ENCODE measurements around the gene HECTD4.

The HECTD4 gene

DNA sequence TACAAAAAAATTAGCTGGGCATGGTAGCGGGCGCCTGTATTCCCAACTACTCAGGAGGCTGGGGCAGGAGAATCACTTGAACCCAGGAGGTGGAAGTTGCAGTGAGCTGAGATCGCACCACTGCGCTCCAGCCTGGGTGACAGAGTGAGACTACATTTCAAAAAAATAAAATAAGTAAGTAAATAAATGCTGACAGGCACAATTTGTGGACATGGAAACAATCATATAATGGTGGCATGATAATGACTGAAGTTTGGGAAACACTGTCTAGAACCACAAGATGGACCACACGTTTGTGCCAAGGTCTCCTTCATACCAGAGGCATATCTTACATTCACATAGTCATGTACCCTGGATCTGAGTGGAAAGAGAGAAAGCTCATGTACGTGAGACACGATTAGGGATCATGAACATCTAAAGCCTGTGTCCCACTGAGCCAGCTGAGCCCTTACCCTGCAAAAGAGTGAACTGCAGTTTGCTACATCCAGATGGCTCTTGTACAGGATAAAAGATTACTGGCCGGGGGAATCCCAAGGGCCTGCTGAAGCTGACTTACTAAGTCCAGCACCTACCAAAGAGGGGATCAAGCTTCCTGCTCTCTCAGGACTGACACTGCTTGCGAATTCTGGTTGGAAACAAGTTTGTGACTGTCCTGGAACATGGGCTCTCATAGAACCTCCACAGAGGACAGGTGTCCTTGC, 194.0 kb downstream of the HECTD4 start:
- no peak overlapping the region for H3K27ac ChIP-seq (ENCODE audit: low read depth, low read length)
- H3K27me3 ChIP-seq (ENCODE audit: control insufficient read depth, low read length) = no peaks in the 10 kb centered on the region
- H3K4me3 ChIP-seq (ENCODE audit: low read length) = no peak overlapping the region
- TF ChIP-seq EZH2phosphoT487 (IDR thresholded peaks at IDR 0.05; ENCODE audit: borderline replicate concordance, low read length) = no peak
- no peaks in the 10 kb centered on the region for H3K4me1 ChIP-seq (ENCODE audit: control insufficient read depth, low read length)
- no peaks in the 10 kb centered on the region for H3K9me2 ChIP-seq (replicated peaks; ENCODE audit: control insufficient read depth, low read length)
- no peaks in the 10 kb centered on the region for H4K20me1 ChIP-seq (ENCODE audit: control insufficient read depth, insufficient read depth, low read depth, low read length)
- no peaks in the 10 kb centered on the region for H3F3A ChIP-seq (ENCODE audit: control insufficient read depth, insufficient read depth)
- peaks cover 24% of the 10 kb centered on the region for H3K36me3 ChIP-seq (ENCODE audit: control insufficient read depth, low read length)
- H3K4me2 ChIP-seq (ENCODE audit: low read length) = no peak overlapping the region
- no peaks in the 10 kb centered on the region for H3K79me2 ChIP-seq (ENCODE audit: control insufficient read depth, low read length)
- no peaks in the 10 kb centered on the region for H3K9me3 ChIP-seq (ENCODE audit: control insufficient read depth, insufficient read depth, low read length)

DNA sequence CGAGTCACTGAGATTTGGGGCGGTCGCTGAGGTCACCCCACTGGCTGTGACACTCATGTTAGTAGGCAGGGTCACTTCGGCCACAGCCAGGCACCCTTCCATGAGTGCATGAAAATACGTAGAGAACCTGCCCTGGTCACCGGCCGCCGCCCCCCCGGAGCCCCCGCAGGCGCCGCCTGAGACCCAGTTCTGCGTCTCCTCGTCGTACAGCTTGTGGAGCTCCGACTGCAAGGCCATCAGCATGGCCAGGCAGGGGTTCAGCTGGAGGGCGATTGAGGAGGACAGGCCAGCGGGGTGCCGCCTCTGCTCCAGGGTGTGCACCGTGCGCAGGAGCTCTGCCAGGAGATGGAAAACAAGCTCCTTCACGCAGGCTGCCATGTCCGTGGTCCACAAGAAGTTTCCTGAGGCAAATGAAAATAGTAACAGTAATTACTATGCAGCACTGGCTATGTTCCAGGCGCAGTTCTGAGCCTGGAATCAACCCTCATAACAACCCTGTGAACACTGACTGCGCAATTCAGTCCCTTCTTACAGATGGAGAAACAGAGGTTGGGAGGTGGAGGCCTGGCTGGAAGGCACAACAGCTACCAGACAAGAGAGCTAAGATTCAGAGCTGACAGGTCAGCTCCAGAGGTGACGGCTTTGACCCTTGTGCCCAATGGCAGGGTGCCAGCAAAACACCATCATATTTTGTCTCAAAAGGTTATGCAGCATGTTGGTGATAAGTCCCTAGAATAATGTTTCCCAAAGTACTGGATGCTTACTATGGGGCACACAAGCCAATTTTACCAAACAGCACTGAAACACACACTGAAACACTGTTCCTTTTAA, 196.9 kb downstream of the HECTD4 start:
- H3K36me3 ChIP-seq (ENCODE audit: control insufficient read depth, low read length) = peaks cover 16% of the 10 kb centered on the region
- no peak overlapping the region for H3K27ac ChIP-seq (ENCODE audit: low read depth, low read length)
- TF ChIP-seq, protein P1, sequence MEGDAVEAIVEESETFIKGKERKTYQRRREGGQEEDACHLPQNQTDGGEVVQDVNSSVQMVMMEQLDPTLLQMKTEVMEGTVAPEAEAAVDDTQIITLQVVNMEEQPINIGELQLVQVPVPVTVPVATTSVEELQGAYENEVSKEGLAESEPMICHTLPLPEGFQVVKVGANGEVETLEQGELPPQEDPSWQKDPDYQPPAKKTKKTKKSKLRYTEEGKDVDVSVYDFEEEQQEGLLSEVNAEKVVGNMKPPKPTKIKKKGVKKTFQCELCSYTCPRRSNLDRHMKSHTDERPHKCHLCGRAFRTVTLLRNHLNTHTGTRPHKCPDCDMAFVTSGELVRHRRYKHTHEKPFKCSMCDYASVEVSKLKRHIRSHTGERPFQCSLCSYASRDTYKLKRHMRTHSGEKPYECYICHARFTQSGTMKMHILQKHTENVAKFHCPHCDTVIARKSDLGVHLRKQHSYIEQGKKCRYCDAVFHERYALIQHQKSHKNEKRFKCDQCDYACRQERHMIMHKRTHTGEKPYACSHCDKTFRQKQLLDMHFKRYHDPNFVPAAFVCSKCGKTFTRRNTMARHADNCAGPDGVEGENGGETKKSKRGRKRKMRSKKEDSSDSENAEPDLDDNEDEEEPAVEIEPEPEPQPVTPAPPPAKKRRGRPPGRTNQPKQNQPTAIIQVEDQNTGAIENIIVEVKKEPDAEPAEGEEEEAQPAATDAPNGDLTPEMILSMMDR (IDR thresholded peaks at IDR 0.05; ENCODE audit: low read depth, low read length, poor library complexity, severe bottlenecking) = no peak
- TF ChIP-seq EZH2phosphoT487 (IDR thresholded peaks at IDR 0.05; ENCODE audit: borderline replicate concordance, low read length) = no peak
- H3K9me2 ChIP-seq (replicated peaks; ENCODE audit: control insufficient read depth, low read length) = no peaks in the 10 kb centered on the region
- no peaks in the 10 kb centered on the region for H3K79me2 ChIP-seq (ENCODE audit: control insufficient read depth, low read length)
- H3K4me3 ChIP-seq (ENCODE audit: low read length) = no peak overlapping the region
- no peak overlapping the region for H3K4me2 ChIP-seq (ENCODE audit: low read length)
- no peaks in the 10 kb centered on the region for H3F3A ChIP-seq (ENCODE audit: control insufficient read depth, insufficient read depth)
- H3K9me3 ChIP-seq (ENCODE audit: control insufficient read depth, insufficient read depth, low read length) = no peaks in the 10 kb centered on the region
- no peaks in the 10 kb centered on the region for H3K27me3 ChIP-seq (ENCODE audit: control insufficient read depth, low read length)
- H3K4me1 ChIP-seq (ENCODE audit: control insufficient read depth, low read length) = no peaks in the 10 kb centered on the region
- H4K20me1 ChIP-seq (ENCODE audit: control insufficient read depth, insufficient read depth, low read depth, low read length) = no peaks in the 10 kb centered on the region

DNA sequence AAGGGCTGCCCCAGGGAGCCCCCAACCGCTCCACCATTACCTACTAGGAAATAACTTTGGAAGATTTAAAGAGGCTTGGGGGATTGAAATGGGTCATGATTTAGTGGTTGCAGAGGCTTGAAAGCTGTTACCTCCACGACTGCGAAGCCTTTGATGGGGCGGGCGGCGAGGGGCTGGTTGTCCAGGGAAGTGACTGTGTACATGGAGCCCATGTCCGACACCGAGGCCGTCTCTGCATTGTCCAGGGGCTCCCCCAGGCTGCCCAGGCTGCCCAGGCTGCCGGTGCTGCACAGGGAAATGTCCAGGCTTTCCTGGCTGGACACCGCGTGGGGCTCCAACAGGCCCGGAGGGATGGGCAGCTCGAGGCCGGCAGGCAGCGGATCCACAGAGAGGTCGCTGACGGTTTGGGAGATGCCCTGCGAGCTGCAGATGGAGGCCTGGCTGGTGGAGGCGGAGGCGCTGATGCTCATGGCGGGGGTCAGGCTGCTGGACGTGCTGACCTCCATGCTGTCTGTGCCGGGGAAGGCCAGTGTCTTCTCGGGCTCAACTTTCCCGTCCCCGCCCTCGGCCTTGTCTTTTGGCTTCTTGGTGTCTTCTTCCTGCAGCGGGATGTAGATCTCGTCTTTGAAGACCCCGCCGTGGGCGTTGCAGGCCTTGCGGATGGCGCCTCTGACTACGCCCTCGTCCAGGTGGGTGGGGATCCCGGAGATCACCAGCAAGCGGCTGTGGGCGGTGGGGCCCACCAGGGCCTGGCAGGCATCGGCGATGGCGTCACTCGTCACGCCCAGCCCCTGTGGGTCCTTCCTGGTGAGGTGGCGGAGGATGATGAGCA, 198.0 kb downstream of the HECTD4 start:
- Histone ChIP-seq H3K36me3 (ENCODE audit: control insufficient read depth, low read length) (peaks cover 16% of the 10 kb centered on the region), H3K27me3 (ENCODE audit: control insufficient read depth, low read length) (no peaks in the 10 kb centered on the region), H3K4me3 (ENCODE audit: low read length) (no peak overlapping the region), H3K79me2 (ENCODE audit: control insufficient read depth, low read length) (no peaks in the 10 kb centered on the region), H3K4me2 (ENCODE audit: low read length) (no peak overlapping the region), H3K9me3 (ENCODE audit: control insufficient read depth, insufficient read depth, low read length) (no peaks in the 10 kb centered on the region), H3K4me1 (ENCODE audit: control insufficient read depth, low read length) (no peaks in the 10 kb centered on the region), H3K9me2 (replicated peaks; ENCODE audit: control insufficient read depth, low read length) (no peaks in the 10 kb centered on the region), H3F3A (ENCODE audit: control insufficient read depth, insufficient read depth) (no peaks in the 10 kb centered on the region), H4K20me1 (ENCODE audit: control insufficient read depth, insufficient read depth, low read depth, low read length) (no peaks in the 10 kb centered on the region), H3K27ac (ENCODE audit: low read depth, low read length) (no peak overlapping the region)
- TF ChIP-seq, protein P1 (IDR thresholded peaks at IDR 0.05; ENCODE audit: low read depth, low read length, poor library complexity, severe bottlenecking) = no peak
- TF ChIP-seq EZH2phosphoT487 (IDR thresholded peaks at IDR 0.05; ENCODE audit: borderline replicate concordance, low read length) = no peak
